SK-N-SH treated with all-trans-retinoic acid at 6 μM for 48 hours (cell line): ENCODE results near the gene FUOM.

ENCODE experiments used
- BACH2 ChIP-seq: fragments of 250-450 bp; sonication (Bioruptor Pico); IDR thresholded peaks from 2 replicates; pipeline ENCODE4 v1.9.0; 2021; ENCODE audit warnings: mild to moderate bottlenecking, borderline replicate concordance
- CSDC2 ChIP-seq: fragments of 250-450 bp; sonication (Bioruptor Pico); IDR thresholded peaks from 2 replicates; pipeline ENCODE4 v1.5.0; 2020; ENCODE audit warnings: mild to moderate bottlenecking, moderate library complexity
- TF ChIP-seq, protein P1 (sequence below): fragments of 250-450 bp; sonication (Bioruptor Pico); IDR thresholded peaks from 2 replicates; pipeline ENCODE4 v1.5.1; 2020; ENCODE audit warnings: low read depth, mild to moderate bottlenecking, moderate library complexity

DNA sequence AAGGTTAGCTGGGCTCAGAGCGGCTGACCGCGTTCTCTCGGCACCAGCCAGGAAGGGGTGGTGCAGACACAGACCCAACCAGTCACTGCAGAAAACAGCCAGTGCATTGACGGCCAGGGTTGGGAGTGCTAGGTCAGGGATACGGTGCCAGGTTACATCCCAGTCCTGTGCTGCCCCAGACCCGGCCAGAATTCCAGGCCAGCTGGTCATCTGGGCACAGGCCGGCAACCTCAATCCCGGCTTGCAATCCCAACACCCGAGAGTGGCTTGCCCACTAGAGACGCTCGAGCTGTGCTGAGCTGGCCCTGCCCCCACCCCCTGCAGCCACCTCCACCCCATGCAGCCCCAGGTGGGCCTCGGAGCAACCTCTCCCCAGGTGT lies 6.9 kb downstream of the FUOM start:
- no peak for TF ChIP-seq BACH2 (CRISPR knock-in tag)
- no peak for TF ChIP-seq CSDC2 (CRISPR knock-in tag)
- TF ChIP-seq, protein P1, sequence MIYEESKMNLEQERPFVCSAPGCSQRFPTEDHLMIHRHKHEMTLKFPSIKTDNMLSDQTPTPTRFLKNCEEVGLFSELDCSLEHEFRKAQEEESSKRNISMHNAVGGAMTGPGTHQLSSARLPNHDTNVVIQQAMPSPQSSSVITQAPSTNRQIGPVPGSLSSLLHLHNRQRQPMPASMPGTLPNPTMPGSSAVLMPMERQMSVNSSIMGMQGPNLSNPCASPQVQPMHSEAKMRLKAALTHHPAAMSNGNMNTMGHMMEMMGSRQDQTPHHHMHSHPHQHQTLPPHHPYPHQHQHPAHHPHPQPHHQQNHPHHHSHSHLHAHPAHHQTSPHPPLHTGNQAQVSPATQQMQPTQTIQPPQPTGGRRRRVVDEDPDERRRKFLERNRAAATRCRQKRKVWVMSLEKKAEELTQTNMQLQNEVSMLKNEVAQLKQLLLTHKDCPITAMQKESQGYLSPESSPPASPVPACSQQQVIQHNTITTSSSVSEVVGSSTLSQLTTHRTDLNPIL, result no peak
